Stimulated activated naive B cell treated with anti-CD40 and anti-IgM and Interleukin-4, amounts not matched to agents 10 μg/mL and 1 μg/mL and 100 μg/mL, for 72 hours (primary cell): ENCODE results near the gene P2RY11.

Experiments used
- ATAC-seq, 2 donors: fragments of 150-1000 bp; cut with Tn5 transposase; replicated peaks; 2 replicates each; pipeline ENCODE4 v1.10.0; 2021; ENCODE audit warnings: moderate library complexity in 1 of 2
- DNase-seq: peaks from one replicate; pipeline ENCODE4 v3.0.0; 2021
- H3K27ac Mint-ChIP-seq: one replicate; pipeline ENCODE4 v1.8.0; 2022; ENCODE audit warnings: mild to moderate bottlenecking, mixed read lengths
- H3K27me3 Mint-ChIP-seq, 2 donors: one replicate each; pipeline ENCODE4 v1.8.0; 2022; ENCODE audit warnings: mixed read lengths in 2 of 2
- H3K36me3 Mint-ChIP-seq, 2 donors: one replicate each; pipeline ENCODE4 v1.8.0; 2022; ENCODE audit warnings: mixed read lengths in 2 of 2, mild to moderate bottlenecking in 1 of 2
- H3K4me1 Mint-ChIP-seq, 2 donors: one replicate each; pipeline ENCODE4 v1.8.0; 2022; ENCODE audit warnings: mixed read lengths in 2 of 2, mild to moderate bottlenecking in 1 of 2
- H3K4me3 Mint-ChIP-seq, 2 donors: one replicate each; pipeline ENCODE4 v1.8.0; 2022; ENCODE audit warnings: mild to moderate bottlenecking in 2 of 2, mixed read lengths in 2 of 2, moderate library complexity in 1 of 2
- H3K9me3 Mint-ChIP-seq, 2 donors: one replicate each; pipeline ENCODE4 v1.8.0; 2022; ENCODE audit warnings: mixed read lengths in 2 of 2, mild to moderate bottlenecking in 1 of 2

Gene P2RY11

GRCh38 chr19:10104130-10104513, 7.4 kb upstream of the P2RY11 start:
- ATAC-seq = no peak
- H3K27ac Mint-ChIP-seq = peak overlapping the region; percentile 99
- peak overlapping the region; percentile 30 to 47 for H3K4me3 Mint-ChIP-seq
- peaks cover 43 to 75% of the 10 kb centered on the region in 2 donors for H3K4me1 Mint-ChIP-seq
- H3K36me3 Mint-ChIP-seq = peaks cover 31 to 37% of the 10 kb centered on the region in 2 donors
- no peaks in the 10 kb centered on the region for H3K27me3 Mint-ChIP-seq
- peaks cover 2 to 3% of the 10 kb centered on the region in 2 donors for H3K9me3 Mint-ChIP-seq
- DNase-seq = no peak

GRCh38 chr19:10104665-10105508, 6.6 kb upstream of the P2RY11 start:
- Mint-ChIP-seq H3K4me1 (peaks cover 46 to 75% of the 10 kb centered on the region in 2 donors), H3K36me3 (peaks cover 35 to 37% of the 10 kb centered on the region in 2 donors), H3K9me3 (no peaks in the 10 kb centered on the region), H3K4me3 (peak overlapping the region; percentile 85 to 89), H3K27ac (peak overlapping the region; percentile 99), H3K27me3 (no peaks in the 10 kb centered on the region)
- ATAC-seq = peak; percentile 55 to 67
- DNase-seq = peak; percentile 87

- H3K27me3 Mint-ChIP-seq = no peaks in the 10 kb centered on the region
- DNase-seq = peak; percentile 87
- peaks cover 48 to 77% of the 10 kb centered on the region in 2 donors for H3K4me1 Mint-ChIP-seq
- peak overlapping the region; percentile 85 to 89 for H3K4me3 Mint-ChIP-seq
- no peaks in the 10 kb centered on the region for H3K9me3 Mint-ChIP-seq
- peaks cover 38 to 40% of the 10 kb centered on the region in 2 donors for H3K36me3 Mint-ChIP-seq
- peak; percentile 40 to 44 for ATAC-seq
- H3K27ac Mint-ChIP-seq = peak overlapping the region; percentile 99
Observed at GRCh38 chr19:10105509-10106099, 5.9 kb upstream of the P2RY11 start.

- peak; percentile 57 to 63 for ATAC-seq
- H3K27me3 Mint-ChIP-seq = no peaks in the 10 kb centered on the region
- H3K9me3 Mint-ChIP-seq = no peaks in the 10 kb centered on the region
- peaks cover 48 to 77% of the 10 kb centered on the region in 2 donors for H3K4me1 Mint-ChIP-seq
- H3K36me3 Mint-ChIP-seq = peaks cover 44 to 45% of the 10 kb centered on the region in 2 donors
- peak; percentile 97 for DNase-seq
- H3K4me3 Mint-ChIP-seq = peak within 1 kb of the TSS; percentile 85 to 89
- H3K27ac Mint-ChIP-seq = peak within 1 kb of the TSS; percentile 99
Observed at GRCh38 chr19:10106100-10106936, 5.2 kb upstream of the P2RY11 start, which contains the start of gene PPAN. Gene PPAN (plus strand): TSS chr19:10106362. CDS start chr19:10106395, 33 bp downstream.

- Mint-ChIP-seq H3K36me3 (peaks cover 53 to 54% of the 10 kb centered on the region in 2 donors), H3K9me3 (peaks cover 0 to 2% of the 10 kb centered on the region in 2 donors), H3K4me3 (peak overlapping the region; percentile 85 to 89), H3K27ac (peak overlapping the region; percentile 99), H3K27me3 (no peaks in the 10 kb centered on the region), H3K4me1 (peaks cover 52 to 79% of the 10 kb centered on the region in 2 donors)
- ATAC-seq (no peak), DNase-seq (no peak)
Observed at GRCh38 chr19:10107254-10107653, 4.2 kb upstream of the P2RY11 start.

GRCh38 chr19:10107817-10108367, 3.6 kb upstream of the P2RY11 start:
- Mint-ChIP-seq H3K36me3 (peaks cover 60% of the 10 kb centered on the region in 2 donors), H3K4me3 (peak overlapping the region; percentile 85 to 89)

GRCh38 chr19:10109528-10109927, 2.0 kb upstream of the P2RY11 start:
- no peak for ATAC-seq
- Mint-ChIP-seq H3K27me3 (peaks cover 0 to 4% of the 10 kb centered on the region in 2 donors), H3K9me3 (peaks cover 0 to 4% of the 10 kb centered on the region in 2 donors), H3K4me3 (peak overlapping the region; percentile 69 to 96), H3K36me3 (peaks cover 74 to 76% of the 10 kb centered on the region in 2 donors), H3K27ac (peak overlapping the region; percentile 85), H3K4me1 (peaks cover 59 to 85% of the 10 kb centered on the region in 2 donors)
- no peak for DNase-seq

More at GRCh38 chr19:10107817-10108367, 3.6 kb upstream of the P2RY11 start:
- H3K27me3 Mint-ChIP-seq = no peaks in the 10 kb centered on the region
- peaks cover 53 to 79% of the 10 kb centered on the region in 2 donors for H3K4me1 Mint-ChIP-seq
- ATAC-seq = no peak
- no peak for DNase-seq
- peaks cover 0 to 2% of the 10 kb centered on the region in 2 donors for H3K9me3 Mint-ChIP-seq
- peak overlapping the region; percentile 99 for H3K27ac Mint-ChIP-seq

- peaks cover 0 to 4% of the 10 kb centered on the region in 2 donors for H3K27me3 Mint-ChIP-seq
Observed at GRCh38 chr19:10110076-10110971, 1.2 kb upstream of the P2RY11 start.

GRCh38 chr19:10110972-10111317, 548 bp upstream of the P2RY11 start:
- ATAC-seq = no peak
- Mint-ChIP-seq H3K36me3 (peaks cover 85 to 89% of the 10 kb centered on the region in 2 donors), H3K4me3 (peak overlapping the region; percentile 89 to 96), H3K9me3 (peaks cover 0 to 4% of the 10 kb centered on the region in 2 donors), H3K27me3 (peaks cover 0 to 4% of the 10 kb centered on the region in 2 donors), H3K27ac (peak overlapping the region; percentile 96), H3K4me1 (peaks cover 54 to 85% of the 10 kb centered on the region in 2 donors)
- no peak for DNase-seq

More at GRCh38 chr19:10110076-10110971, 1.2 kb upstream of the P2RY11 start:
- Mint-ChIP-seq H3K9me3 (peaks cover 0 to 4% of the 10 kb centered on the region in 2 donors), H3K4me1 (peaks cover 55 to 85% of the 10 kb centered on the region in 2 donors), H3K4me3 (peak overlapping the region; percentile 69 to 96), H3K27ac (peak overlapping the region; percentile 96), H3K36me3 (peaks cover 80 to 82% of the 10 kb centered on the region in 2 donors)
- DNase-seq = no peak
- ATAC-seq = no peak

GRCh38 chr19:10112037-10112761, 706 bp downstream of the P2RY11 start:
- Mint-ChIP-seq H3K9me3 (peaks cover 0 to 4% of the 10 kb centered on the region in 2 donors), H3K36me3 (peaks cover 89 to 90% of the 10 kb centered on the region in 2 donors), H3K4me1 (peaks cover 59 to 89% of the 10 kb centered on the region in 2 donors), H3K27me3 (peaks cover 0 to 4% of the 10 kb centered on the region in 2 donors), H3K4me3 (peak overlapping the region; percentile 89 to 96), H3K27ac (peak overlapping the region; percentile 96)
- ATAC-seq = peak; percentile 5 to 7
- DNase-seq = no peak

GRCh38 chr19:10112895-10113591, 1.6 kb downstream of the P2RY11 start:
- Mint-ChIP-seq H3K9me3 (peaks cover 0 to 4% of the 10 kb centered on the region in 2 donors), H3K27me3 (peaks cover 0 to 4% of the 10 kb centered on the region in 2 donors), H3K27ac (peak overlapping the region; percentile 96), H3K36me3 (peaks cover 84 to 87% of the 10 kb centered on the region in 2 donors), H3K4me1 (peaks cover 61 to 90% of the 10 kb centered on the region in 2 donors), H3K4me3 (peak overlapping the region; percentile 89 to 96)
- peak; percentile 22 to 41 for ATAC-seq
- peak; percentile 58 for DNase-seq

- DNase-seq = no peak
- peaks cover 80 to 84% of the 10 kb centered on the region in 2 donors for H3K36me3 Mint-ChIP-seq
- H3K4me1 Mint-ChIP-seq = peaks cover 58 to 91% of the 10 kb centered on the region in 2 donors
- H3K27me3 Mint-ChIP-seq = peaks cover 0 to 4% of the 10 kb centered on the region in 2 donors
- H3K27ac Mint-ChIP-seq = peak overlapping the region; percentile 96
- H3K4me3 Mint-ChIP-seq = peak overlapping the region; percentile 74 to 96
- peak; percentile 0 for ATAC-seq
- H3K9me3 Mint-ChIP-seq = peaks cover 0 to 4% of the 10 kb centered on the region in 2 donors
Observed at GRCh38 chr19:10113592-10113963, 2.1 kb downstream of the P2RY11 start.
